ENCODE data around the gene UPP2.

Gene UPP2

DNA sequence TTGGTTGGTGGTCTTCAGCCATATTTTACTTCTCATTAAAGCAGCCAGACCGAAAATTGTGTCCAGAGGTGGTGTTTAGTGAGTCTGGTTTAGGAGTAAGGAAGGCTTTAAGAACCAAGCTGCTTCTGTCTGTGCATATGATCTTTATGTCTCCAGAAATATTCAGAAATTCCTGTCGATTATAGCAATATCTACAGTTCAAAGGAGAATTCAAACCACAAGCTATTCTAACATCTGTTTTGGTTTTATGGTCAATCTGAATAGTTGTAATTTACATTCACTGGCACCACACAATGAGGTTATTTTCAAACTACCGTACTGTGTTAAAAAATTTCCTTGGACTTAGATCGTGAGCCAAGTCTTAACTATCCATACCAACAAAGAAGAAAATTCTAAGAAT, 11.3 kb downstream of the UPP2 start:
- DNase-seq, result no peak

DNA sequence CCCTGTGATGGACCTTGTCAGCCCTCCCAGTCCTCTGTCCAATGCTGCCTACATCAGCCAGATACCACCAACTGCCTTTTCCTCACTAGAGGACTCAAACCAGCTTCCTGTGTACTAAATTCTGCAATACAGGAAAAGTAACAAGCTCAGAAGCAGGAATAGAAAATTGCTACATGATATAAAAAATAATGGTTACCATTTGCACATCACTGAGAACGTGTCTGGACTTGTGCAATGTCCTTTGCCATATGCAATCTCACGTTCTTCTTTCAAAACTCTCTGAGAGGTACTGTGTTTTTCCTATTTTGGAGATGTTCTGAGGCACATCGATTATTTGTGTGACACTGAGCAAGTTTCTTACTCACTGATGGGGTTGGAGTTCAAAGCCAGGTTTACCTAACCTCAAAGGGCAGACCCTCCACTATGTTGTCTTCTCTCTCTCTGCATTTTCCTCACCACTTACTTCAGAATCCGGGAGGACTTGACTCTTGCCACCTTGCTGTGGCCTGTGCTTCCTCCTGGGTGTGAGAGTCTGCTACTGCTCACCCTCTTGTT, 12.1 kb downstream of the UPP2 start:
- DNase-seq, result no peak

DNA sequence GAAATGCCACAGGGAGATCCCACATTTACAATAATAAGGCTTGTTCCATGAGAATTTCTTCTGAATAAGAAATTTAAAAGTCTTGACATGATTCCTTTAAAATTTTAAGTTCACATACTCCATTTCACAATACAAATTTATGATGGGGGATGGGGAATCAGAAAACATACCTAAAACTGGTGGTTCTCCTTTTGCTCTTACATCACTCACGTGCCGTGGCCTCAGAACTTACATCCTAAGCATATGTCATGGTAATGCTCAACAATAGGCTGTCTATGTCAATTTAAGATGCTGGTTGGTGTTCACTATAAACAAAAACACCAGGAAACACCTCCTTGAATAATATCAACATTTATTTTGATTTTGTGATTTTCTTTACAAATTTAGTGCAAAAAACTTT, 12.8 kb downstream of the UPP2 start:
- no peak for DNase-seq

DNA sequence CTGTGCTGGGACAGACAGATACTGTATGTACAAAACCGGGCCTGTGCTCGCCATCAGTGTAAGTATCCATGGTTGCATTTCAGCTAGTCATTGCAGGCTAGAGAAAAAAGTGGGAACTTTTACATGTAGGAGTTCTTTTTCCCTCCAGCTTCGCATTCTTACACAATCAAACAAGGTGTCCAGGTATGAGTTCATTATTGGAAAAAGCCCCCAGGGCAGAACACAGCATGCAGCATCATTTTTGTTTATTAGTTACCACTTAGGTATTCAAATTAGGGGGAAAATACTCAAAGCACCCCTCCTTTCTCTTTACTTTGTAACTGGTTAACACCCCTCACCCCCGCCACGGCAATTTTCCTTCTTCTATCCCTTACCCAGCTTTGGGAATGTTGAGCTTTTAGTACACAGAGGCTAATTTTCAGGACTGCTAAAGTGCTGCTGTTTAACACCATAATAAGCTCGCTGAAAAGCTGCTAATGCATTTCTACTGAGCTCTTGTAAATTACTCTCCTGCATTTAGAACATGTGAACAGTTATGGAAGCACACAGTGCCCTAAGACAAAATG, 13.6 kb downstream of the UPP2 start:
- no peak for DNase-seq

DNA sequence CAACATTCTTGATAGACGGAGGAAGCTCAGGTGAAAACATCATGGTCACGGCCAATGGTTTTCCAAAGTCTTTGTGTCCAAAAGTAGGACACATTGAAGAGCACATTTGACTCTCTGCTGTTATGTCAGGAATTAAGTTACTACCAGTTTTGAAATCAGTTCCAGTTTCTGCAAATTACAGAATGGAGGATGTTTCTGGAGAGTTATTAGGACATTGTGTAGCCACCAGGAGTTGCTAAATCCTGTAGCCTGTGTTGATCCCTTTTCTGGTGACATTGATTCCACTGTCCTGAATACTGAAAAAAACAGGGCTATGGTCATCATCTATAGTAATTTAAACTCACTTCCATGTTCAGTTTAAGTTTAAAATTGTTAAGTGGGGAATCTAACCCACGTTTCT, 15.3 kb downstream of the UPP2 start:
- DNase-seq, result no peak

DNA sequence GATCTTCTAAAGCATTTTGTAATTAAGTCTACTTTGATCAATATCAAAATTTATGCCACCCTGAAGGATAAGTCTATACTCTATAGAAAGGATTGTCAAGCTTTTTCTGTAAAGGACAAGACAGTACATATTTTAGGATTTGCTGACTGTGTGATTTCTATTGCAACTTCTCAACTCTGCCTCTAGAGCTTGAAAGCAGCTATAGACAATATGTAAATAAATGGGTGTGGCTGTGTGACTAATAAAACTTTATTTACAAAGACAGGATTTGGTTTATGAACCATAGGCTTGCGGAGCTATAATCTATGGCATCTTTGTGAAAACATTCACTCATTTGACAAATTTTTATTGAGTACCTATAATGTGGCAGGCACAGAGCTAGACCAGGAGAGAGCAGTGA, 18.4 kb downstream of the UPP2 start:
- DNase-seq, result no peak

DNA sequence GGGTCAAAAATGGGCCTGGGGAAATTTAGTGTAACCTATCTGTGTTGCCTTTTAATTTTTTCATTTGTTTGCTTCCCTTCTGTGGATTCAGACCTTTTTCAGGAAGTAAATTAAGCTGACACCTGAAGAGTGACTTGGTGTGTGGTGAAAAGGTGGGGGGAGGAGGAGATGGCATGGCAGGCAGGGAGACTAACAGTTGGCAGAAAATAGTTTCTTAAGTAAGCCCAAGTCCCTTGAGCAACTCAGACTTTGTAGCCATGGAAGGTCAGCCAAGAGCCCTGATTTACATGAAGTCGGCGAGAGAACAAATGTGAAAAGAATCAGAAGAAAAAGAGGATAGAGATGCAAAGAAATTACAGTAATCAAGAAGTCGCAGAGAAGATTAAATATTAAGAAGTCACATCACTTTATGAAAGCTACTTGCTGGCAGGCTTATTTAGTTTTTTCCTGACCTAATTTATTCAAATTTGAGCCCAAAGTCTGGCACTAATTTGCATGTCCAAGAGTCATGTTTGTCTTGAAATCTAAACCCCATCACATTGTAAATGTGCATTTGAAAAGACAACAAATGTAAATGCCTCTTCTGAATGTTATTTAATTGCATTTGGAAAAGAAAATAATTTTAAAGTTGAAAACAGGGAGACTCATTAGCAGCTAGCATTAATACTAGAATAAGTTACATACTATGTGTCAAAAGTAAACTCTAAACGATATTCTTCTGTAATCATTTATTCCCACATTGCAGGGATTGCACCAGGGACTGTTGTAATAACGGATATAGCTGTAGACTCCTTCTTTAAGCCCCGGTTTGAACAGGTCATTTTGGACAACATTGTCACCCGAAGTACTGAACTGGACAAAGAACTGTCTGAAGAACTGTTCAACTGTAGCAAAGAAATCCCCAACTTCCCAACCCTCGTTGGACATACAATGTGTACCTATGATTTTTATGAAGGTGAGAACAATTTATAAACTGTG, 19.3 kb downstream of the UPP2 start:
- no peak for DNase-seq

DNA sequence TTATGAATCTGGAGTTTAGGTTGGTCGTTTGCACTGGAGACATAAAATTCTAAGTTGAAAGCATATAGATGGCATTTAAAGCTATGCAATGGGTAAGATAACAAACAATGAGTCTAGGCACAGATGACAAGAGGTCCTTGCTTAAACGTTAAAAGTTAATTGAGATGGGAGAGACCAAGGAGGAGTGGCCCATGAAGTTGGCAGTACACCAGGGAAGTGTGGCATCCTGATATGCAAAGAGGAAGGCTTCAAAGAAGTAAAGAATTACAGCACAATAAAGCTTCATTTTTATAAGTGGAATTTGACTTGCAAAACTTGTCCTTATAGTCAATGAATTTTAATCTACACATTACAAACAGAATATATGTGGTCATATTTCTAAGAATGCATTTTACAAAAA, 23.2 kb downstream of the UPP2 start:
- no peak for DNase-seq

DNA sequence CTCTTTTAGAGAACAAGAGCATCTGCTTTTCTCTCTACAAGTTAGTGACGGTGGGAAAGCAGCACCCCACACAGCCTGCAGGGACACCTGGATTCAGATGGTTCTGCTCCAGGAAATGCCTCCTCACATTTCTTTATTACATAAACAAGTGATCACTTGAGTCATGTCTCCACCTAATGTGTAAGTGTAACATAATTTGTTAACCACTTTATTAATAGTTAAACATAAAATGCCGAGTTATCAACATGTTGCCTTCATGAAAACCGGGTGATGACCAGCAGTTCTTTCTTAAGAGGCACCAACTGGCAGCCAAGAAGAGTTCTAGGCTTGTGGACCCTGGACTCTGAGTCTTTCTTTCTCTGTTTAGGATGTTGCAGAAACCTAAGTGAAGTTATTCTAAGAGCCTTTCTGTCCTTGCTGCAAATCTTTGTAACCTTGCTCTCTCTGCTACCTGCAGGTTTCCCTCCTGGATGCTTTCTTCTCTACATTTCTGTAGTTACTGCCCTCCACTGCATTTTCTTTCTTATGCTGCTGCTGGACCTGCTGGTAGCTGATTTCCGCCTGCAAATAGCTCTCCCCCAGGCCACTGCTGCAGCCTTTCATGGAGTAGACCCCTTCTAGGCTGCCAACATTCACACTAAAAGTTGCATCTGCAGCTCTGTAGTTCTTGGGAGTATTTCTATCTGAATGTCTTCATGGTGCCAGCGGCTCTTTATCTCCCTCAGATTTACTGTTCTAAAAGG, 24.3 kb downstream of the UPP2 start:
- no peak for DNase-seq

DNA sequence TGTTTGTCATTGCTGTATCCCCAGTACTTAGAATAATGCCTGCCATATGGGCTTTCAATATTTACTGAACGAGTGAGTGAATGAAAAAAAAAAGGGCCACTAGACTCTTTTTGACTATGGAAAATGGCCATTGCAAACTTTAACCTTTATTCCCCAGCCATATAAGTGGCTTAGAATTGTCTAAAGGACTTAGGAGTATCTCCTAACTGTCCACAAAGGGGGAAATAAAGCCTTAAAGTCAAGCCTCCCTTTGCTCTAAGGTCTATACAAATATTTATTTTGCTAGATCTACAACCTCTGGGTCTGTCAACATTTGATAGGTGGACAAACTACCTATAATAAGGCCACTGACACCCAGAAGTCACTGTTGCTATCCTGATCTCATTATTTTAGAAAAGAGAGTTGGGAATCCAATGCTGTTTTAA, 25.7 kb downstream of the UPP2 start:
- DNase-seq, result no peak

DNA sequence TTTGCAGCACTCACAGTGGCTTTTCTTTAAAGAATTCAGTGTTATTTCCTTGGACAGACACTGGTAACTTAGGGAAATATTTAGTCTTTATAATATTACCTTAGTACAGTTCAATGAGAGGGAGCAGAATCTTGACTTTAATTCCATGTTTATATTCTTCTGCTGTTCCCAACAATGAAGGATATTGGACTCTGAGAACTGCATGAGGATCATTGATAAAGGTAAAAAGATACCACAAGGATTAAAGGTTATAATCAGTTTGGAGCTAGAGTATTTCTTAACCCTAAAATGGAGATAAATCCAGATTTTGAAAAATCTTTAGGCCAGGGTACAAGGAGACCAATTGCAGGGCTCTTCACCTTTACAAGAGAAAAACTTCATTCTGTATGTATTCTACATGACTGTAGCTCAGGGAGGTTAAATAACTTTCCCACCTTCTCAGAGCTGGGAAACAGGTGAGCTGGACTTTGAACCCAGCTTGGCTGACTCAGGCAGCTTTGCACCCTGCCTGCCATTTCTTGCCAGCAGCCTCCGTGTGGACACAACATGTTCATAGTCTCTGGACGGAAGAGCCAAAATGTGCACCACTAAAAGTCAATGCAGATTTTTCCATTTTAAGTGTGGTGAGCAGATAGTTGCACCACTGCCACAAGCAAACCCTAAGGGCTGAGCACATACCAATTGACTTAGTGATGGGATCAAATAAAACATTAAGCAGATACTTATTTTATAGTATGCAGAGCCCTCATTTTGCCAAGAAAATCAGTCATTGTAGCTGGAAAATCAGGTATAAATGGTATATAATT, 26.7 kb downstream of the UPP2 start:
- DNase-seq, result no peak

DNA sequence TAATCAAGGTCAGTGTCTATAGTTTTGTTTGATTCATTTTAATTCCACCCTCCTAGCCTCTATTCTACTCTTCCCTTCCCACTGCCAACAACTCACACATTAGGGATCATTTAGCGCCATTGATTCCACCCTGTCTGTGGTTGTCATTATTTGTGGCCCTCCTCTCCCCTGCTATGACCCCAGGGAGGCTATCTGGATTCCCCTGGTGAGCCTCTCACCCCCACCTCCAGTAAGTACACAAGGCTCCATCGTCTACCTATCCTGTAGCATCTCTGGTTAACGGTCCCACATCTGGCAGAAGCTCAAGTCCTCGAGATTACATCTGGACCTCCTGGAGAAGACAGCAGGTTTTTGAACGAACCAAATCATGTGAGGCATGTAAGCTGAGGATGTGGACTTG, 27.4 kb downstream of the UPP2 start:
- DNase-seq, result no peak

DNA sequence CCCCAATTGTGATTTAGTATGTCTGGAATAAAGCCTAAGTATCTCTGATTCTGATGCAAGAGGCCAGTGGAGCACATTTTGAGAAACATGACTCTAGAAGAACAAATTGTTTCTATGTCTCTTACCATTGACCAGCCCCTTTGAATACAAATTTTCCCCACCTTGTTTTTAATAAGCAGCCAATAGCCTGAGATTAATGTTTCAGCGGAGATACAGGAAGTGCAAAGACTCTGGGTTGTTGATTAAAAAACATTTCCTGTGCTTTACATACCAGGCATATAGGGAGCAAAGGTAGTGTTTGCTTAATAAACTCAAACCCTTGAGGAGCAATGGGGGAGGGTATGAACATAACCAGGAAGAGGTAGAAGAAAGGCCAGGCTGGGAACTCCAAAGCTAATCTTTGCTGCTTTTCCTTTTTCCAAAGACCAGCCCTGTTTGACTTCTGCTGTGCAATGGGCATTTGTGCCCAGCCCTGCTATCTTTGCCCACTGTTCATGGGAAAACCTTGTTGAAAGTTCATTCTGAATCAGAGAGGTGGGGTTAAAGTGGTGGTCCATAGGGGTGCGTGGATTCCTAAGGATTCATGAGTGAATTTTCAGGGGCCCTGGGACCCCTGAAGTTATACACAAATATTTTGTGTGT, 29.3 kb downstream of the UPP2 start:
- no peak for DNase-seq

DNA sequence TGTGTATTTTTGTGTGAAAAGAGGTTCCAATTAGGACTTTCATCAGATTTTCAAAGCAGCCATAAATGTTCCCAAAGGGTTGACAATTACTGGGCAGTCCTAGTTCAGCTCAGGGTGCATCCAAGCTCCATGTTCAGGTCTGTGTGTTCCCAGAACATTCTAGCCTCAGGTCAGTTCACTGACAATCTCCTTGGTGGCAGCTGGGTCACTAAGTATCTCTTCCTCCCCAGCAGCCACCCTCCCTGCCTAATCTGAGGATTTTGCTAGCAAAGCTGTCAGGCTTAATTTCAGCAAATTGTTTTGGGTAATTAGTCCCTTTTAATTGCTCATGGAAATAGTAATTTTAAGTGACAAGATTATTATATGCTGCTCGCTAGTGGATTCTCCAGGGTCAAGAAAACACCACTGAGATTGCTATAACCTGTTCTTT, 29.8 kb downstream of the UPP2 start:
- no peak for DNase-seq

DNA sequence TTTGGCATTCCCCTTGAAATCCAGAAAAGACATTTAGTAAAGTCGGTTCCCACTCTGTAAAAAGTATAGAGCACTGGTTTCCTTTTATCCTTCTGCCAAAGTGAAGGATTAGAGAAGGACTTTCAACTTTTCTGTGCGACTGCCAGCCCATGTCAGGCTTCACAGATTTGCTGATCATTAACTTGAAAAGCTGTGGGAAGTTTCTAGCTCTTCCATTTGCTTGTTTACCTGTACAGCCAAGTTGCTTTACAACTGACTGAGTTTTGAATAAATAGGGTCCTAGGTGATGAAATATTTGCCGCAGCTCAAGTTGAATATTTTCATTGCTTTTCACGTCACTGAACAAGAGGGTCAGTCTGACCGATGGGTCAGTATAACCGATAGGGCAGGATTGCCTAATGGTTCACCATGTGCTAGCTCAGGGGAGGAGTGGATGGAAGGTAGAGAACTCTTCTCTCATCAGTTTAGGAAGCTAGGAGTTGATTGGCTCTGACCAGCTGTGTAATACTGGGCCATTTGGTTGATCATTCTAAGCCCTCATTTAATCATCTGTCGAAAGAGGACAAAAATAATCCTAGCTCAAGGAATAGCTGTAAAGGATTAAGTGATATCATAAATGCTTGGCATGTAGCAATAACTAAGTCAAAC, 30.4 kb downstream of the UPP2 start:
- DNase-seq, result no peak

DNA sequence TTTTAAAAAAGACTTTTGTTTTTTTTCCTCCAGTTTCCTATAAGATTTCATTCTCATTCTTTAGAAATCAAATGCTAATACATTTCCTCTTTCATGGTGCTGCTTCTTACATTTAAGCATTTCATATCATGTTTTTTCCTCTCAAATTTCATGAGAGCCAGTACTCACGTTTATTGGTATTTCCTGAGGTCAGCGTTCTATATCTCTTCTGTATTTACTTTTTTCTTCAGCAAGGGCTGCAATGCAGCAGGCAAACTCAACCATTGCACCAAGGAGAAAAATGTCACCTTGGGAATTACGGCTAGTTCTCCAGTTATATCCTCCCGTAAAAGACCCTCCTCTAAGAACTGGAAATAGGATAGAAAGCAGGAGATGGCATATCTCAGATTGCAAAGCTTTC, 32.4 kb downstream of the UPP2 start:
- DNase-seq, result no peak

DNA sequence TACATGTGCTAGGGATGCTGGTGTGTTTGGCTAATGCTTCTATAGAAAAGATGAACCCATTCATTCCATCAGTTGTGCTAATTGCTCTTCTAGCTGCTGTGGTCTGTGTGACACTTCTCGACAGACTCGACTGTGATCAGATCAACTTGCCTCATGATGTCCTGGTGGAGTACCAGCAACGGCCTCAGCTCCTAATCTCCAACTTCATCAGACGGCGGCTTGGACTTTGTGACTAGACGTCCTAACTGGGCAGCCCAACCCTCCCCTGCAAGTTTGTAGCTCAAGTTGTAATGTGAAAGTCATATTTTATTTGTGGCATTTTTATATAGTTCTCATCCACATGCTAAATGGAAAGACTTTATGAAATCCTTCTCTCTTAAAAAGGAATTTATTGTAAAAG, 33.0 kb downstream of the UPP2 start:
- DNase-seq, result no peak

DNA sequence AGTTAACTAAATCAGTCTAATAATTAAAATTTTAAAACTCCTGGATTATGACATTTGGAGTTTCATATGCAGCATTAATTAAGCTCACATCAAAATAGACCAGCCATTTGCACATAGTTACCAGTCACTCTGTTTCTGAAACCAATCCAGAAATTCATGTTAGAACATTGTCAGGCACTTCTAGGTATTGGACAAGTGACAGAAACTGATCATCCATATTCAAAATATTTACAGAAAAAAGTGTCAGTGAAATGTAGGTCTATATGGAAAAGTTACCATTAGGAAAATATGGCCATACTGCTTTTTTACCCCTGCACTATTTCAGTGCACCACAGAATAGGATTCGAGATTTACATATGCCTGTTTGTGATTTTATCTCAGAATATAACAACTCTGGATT, 33.4 kb downstream of the UPP2 start:
- DNase-seq, result no peak

DNA sequence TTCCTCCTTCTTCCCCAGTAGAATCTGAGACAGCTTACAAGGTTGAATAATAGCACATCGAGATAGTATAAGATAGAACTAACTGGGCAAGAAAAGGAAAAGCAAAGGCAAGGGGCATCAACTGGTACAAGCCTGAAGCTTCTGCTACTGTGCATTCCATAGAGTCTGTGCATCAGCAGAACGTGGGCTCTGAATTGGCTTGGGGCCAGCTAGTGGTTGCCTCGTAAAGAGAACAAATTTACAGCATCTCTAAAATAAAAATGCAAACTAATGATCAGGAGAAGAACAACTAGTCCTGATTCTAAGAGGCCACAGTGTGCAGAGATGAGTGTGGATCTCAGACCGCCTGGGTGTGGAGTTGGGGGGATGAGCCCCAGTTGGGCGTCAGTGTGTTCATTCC, 36.6 kb downstream of the UPP2 start:
- DNase-seq, result no peak

DNA sequence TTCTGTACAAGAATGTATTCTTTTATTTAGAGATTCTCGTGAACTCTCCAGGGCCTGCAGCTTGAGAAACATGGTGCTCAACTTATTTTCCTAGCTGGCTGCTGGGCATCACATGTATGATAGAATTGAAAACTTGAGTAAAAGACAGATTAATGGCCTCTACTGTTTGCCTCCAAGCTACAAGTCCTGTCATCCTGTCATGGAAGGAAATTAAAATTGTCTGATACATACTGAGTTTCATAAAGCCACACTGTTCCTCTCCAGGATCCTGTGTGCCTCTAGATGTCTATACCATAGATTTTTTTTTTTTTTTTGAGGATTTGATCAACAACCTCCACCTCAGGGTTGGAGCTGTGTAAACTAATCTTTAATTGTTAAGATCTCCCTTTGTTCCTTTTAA, 38.5 kb downstream of the UPP2 start:
- no peak for DNase-seq

DNA sequence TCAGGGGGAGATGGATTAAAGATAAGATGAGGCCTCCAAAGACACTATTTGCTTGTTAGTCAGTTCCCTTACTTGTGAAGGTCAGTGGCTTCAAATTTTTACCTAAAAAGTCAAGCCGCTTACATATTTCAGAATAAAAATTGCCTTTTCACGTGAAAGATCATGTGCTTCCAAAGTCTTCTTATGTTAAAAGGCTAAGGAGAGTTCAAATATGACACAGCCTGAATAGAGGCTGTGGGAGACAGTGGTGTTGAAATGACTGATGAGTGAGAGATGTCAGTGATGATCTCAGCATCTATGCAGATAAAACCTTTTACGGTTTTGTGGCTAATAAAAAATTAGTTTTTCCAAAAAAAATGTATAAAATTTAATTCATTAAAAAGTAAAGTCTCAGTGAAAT, 40.5 kb downstream of the UPP2 start:
- no peak for DNase-seq
